H1 (cell line): ENCODE results near the gene CDKL5. TPM values are rescaled to one million over a fixed set of nuclear protein-coding genes. Genes with fewer than 3 reads are reported as not detected.

Experiments
- RBBP5 ChIP-seq: IDR thresholded peaks from 2 replicates; pipeline ENCODE4 v1.7.1; 2012; ENCODE audit warnings: low read depth, mild to moderate bottlenecking, inconsistent platforms, low read length, moderate library complexity, borderline replicate concordance
- polyA plus RNA-seq, 7 experiments: library from polyadenylated mRNA; depleted of rRNA in 3 of 7; stranded (reverse) in 5 of 7; unstranded in 2 of 7; fragments of >200 nt in 5 of 7; fragments of 200-250 nt in 2 of 7; gene quantifications; 1 replicate in 5 of 7; 2 replicates in 1 of 7; 4 replicates in 1 of 7; pipeline versions ENCODE4 v1.2.1 to v1.2.3, GENCODE V29; 2011 to 2013; ENCODE audit warnings: missing spikeins in 2 of 7, mixed read lengths in 2 of 7
- total RNA-seq: library from RNA; stranded (reverse); fragmentation: NEBNext Ultra II Directional; extraction: Animal tissue kit (Norgen Biotek cat#: 25700); gene quantifications from 2 replicates; pipeline ENCODE4 v1.2.1, GENCODE V29; 2021

Gene CDKL5
- total and polyA plus RNA-seq, 2 of the 8 experiments (the other 6 are each of a cell fraction or from before 2014, with no cell fraction given) = 5.5 to 15.6 TPM

DNA sequence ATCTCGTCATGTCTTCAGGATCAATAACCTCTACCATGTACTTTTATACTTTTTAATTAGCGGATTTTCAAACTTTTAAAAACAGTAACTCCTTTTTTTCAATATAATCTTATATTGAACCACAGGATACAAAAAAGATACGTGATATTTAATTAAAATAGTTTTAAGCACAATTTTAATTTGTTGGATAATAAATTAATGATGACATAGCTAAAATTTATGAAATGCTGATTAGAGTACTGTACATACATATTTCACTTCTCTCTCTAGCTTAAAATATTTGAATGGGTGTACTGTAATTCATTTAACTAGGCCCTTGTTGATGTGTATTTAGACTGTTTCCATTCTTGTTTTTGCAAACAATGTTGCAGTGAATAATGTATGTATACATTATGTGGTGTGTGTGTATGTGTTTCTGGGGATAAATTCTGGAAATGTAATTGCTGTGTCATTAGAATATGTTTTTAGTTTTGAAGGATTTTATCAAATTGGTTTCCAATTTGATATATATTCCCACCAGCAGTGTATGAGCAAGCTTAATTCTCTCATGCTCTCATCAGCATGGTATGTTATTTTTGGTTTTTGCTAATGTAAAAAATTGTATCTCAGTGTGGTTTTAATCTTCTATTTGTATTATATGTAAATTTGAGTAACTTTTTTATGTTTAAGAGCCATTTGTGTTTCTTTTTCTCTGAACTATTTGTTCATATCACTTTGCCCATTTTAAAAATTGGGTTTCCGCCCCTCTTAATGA is 66.4 kb downstream of the CDKL5 start (continued):
- TF ChIP-seq RBBP5 = no peak
- TF ChIP-seq, all 59 proteins: peak for 0
